Ovary (tissue), 3 donors: ENCODE measurements around the gene MTCH2.

Experiments
- EP300 ChIP-seq: sonication (generic); formaldehyde crosslinking; IDR thresholded peaks from one replicate; pipeline ENCODE4 v1.6.1; 2017; ENCODE audit warnings: antibody characterized with exemption
- POLR2A ChIP-seq: fragments of 450-650 bp; IDR thresholded peaks from one replicate; pipeline ENCODE4 v1.6.1; 2017; ENCODE audit warnings: antibody characterized with exemption, mild to moderate bottlenecking, moderate library complexity
- TF ChIP-seq, protein P1 (sequence below), 3 donors: fragments of 450-650 bp in 2 of 3; fragments of 200-600 bp in 1 of 3; IDR thresholded peaks; one replicate each; pipeline versions ENCODE4 v1.5.1 to v1.8.0; 2016 to 2022; ENCODE audit warnings: antibody characterized with exemption in 3 of 3, mild to moderate bottlenecking in 1 of 3
- donor health status: DM: no; HTN: no; CAD: no.

DNA sequence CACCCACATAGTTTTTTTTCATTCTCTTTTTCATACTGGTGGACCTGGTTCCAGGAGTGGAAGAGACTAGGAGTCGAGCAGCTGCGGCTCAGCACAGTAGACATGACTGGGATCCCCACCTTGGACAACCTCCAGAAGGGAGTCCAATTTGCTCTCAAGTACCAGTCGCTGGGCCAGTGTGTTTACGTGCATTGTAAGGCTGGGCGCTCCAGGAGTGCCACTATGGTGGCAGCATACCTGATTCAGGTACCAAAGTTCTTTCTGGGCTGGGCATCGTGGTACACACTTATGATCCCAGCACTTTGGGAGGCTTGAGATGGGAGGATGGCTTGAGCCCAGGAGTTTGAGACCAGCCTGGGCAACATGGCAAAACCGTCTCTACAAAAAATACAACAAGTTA, 72.7 kb downstream of the MTCH2 start:
- TF ChIP-seq, protein P1, sequence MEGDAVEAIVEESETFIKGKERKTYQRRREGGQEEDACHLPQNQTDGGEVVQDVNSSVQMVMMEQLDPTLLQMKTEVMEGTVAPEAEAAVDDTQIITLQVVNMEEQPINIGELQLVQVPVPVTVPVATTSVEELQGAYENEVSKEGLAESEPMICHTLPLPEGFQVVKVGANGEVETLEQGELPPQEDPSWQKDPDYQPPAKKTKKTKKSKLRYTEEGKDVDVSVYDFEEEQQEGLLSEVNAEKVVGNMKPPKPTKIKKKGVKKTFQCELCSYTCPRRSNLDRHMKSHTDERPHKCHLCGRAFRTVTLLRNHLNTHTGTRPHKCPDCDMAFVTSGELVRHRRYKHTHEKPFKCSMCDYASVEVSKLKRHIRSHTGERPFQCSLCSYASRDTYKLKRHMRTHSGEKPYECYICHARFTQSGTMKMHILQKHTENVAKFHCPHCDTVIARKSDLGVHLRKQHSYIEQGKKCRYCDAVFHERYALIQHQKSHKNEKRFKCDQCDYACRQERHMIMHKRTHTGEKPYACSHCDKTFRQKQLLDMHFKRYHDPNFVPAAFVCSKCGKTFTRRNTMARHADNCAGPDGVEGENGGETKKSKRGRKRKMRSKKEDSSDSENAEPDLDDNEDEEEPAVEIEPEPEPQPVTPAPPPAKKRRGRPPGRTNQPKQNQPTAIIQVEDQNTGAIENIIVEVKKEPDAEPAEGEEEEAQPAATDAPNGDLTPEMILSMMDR (IDR thresholded peaks at IDR 0.05): no peak
- TF ChIP-seq POLR2A: no peak
- TF ChIP-seq EP300: no peak
